Small intestine (tissue), 7 donors: ENCODE results near the gene SCLY. TPM values are rescaled to one million over a fixed set of nuclear protein-coding genes. Genes with fewer than 3 reads are reported as not detected.

Source experiments
- DNase-seq, 2 donors: peaks; one replicate each; pipeline versions ENCODE4 v3.0.0 to v3.0.0-alpha.2; 2013
- FAIRE-seq: peaks from 2 replicates; lab custom pipeline; 2012; peaks lifted over from hg19 to GRCh38; lab: Jason Lieb, UNC
- H3K27ac ChIP-seq, 3 donors: one replicate each; pipeline ENCODE4 v1.5.1; 2013; ENCODE audit warnings: low read length in 2 of 3, mild to moderate bottlenecking in 2 of 3, control low read depth in 1 of 3, inconsistent platforms in 1 of 3, low read depth in 1 of 3, moderate library complexity in 1 of 3
- H3K27me3 ChIP-seq, 3 donors: one replicate each; pipeline ENCODE4 v1.6.1; 2013; ENCODE audit warnings: low read length in 3 of 3, inconsistent platforms in 1 of 3; ENCODE audit not compliant: control insufficient read depth in 3 of 3, insufficient read depth in 3 of 3
- H3K36me3 ChIP-seq, 3 donors: one replicate each; pipeline ENCODE4 v1.6.1; 2013; ENCODE audit warnings: low read length in 3 of 3, inconsistent platforms in 1 of 3, low read depth in 1 of 3, mild to moderate bottlenecking in 1 of 3, moderate library complexity in 1 of 3; ENCODE audit not compliant: control insufficient read depth in 3 of 3, insufficient read depth in 2 of 3
- H3K4me1 ChIP-seq, 3 donors: one replicate each; pipeline ENCODE4 v1.6.1; 2013; ENCODE audit warnings: low read length in 2 of 3, inconsistent platforms in 1 of 3, low read depth in 1 of 3, mild to moderate bottlenecking in 1 of 3, moderate library complexity in 1 of 3; ENCODE audit not compliant: control insufficient read depth in 3 of 3, insufficient read depth in 2 of 3
- H3K4me3 ChIP-seq, 3 donors: one replicate each; pipeline ENCODE4 v1.5.1; 2013; ENCODE audit warnings: low read length in 3 of 3, control low read depth in 1 of 3, inconsistent platforms in 1 of 3, low read depth in 1 of 3, mild to moderate bottlenecking in 1 of 3, moderate library complexity in 1 of 3
- H3K9me3 ChIP-seq, 2 donors: one replicate each; pipeline ENCODE4 v1.6.1; 2013; ENCODE audit warnings: low read depth in 1 of 2, low read length in 1 of 2; ENCODE audit not compliant: control insufficient read depth in 2 of 2, insufficient read depth in 1 of 2
- WGBS, 3 donors: extraction: QIAGEN DNeasy Blood & Tissue Kit; methylation state at CpG; one replicate each; pipeline ENCODE4 v1.1.7; 2013; 5-methylcytosine and 5-hydroxymethylcytosine counted together
- polyA plus RNA-seq, 4 donors: library from polyadenylated mRNA; stranded (reverse) in 3 of 4; unstranded in 1 of 4; fragments of 200-250 nt in 3 of 4; fragments of 120-200 nt in 1 of 4; gene quantifications; one replicate each; pipeline versions ENCODE4 v1.2.1 to v1.2.3, GENCODE V29; 2013
- donor health status: healthy with polysubstance abuse.
- donor health status: control.
- donor health status: control.
- donor health status: Bipolar disorder and iron deficiency.
- donor health status: healthy.

Gene SCLY
- polyA plus RNA-seq, 4 donors = 12.7 to 28.8 (median 23.7) TPM

DNA sequence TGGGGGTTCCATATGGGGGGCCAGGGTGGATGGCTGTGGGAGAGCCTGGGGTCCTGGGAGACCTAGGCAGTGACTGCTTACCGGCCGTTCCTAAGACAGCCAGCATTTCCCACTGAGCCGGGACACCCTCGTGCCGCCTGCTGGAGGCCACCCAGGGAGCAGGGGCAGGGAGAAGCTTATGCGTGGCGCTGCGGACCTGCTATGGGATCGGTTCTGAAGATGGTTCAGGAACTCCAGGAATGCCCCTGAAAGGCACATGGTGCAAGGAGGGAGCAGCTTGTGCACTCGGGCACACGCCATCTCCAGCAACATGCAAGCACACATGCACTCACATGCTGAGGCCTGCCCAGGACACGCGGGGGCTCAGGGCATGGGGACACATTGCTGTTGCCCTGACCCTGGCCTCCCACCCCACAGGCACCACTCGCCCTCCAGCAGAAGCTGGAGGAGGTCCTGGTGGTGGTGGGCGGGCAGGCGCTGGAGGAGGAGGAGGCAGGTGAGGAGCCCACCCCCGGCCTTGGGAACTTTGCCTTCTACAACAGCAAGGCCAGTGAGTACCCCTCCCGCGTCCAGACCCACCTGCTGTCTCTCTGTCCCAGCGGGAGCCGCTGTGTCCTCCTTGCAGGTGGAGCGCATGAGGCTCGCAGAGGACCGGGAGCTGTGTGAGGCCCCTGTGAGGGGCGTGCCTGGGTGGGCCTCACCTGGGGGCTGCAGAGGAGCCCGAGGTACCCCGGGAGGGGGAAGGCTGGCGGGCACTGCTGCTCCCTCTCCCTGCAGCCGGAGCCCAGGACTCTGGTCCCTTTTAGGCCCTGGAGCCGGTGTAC lies 81.8 kb downstream of the SCLY start:
- Histone ChIP-seq H3K27me3 (no peaks in the 10 kb centered on the region), H3K9me3 (no peaks in the 10 kb centered on the region), H3K27ac (peak overlapping the region in 1 of 3 donors; percentile 9), H3K4me1 (peaks cover 0 to 15% (median 2%) of the 10 kb centered on the region in 3 donors), H3K36me3 (no peaks in the 10 kb centered on the region), H3K4me3 (no peak overlapping the region)
- WGBS, 3 donors = 59 to 80% (median 72%) methylated on average over 25 to 30 of the region's 30 CpGs
- DNase-seq = no peak
- FAIRE-seq = no peak

DNA sequence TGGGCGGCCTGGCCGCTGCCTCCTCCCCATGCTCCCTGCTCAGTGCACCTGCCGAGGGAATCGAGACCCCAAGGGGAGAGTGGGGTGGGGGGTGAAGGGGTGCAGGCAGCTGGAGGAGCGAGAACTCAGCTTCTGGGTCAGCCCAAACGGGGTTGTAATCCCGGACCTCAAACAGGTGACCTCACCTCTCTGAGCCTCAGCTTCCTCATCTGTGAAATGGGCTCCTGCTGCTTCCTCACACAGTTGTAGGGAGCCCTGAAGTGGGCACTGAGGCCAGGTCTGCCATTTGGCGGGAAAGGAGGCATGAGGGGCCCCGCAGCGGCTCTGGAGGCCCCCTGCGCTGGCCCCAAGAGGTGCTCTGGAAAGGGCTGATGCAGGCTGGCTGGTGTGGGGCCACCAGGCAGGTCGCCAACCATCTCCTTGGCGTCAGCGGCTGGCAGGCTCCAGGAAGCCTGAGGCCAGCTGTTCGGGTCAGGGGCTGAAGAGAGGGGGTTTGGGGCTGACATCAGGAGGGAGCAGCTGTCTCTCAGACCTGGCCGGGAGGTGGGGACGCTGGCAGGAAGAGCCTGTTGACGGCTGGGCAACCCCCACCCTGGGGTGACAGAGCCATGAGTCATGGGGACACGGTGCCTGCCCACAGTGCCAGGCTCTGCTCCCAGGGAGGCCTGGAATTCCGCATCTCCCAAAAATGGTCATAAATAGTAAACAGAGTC lies 82.6 kb downstream of the SCLY start:
- Histone ChIP-seq H3K27me3 (no peaks in the 10 kb centered on the region), H3K4me3 (no peak overlapping the region), H3K36me3 (no peaks in the 10 kb centered on the region), H3K4me1 (peaks cover 0 to 12% (median 2%) of the 10 kb centered on the region in 3 donors), H3K27ac (no peak overlapping the region), H3K9me3 (no peaks in the 10 kb centered on the region)
- DNase-seq = no peak
- FAIRE-seq = no peak
- WGBS, 3 donors = 59 to 75% (median 60%) methylated on average over 20 of the region's 20 CpGs

- no peak for DNase-seq
- FAIRE-seq = no peak
- Histone ChIP-seq H3K4me1 (peaks cover 0 to 9% (median 2%) of the 10 kb centered on the region in 3 donors), H3K27me3 (no peaks in the 10 kb centered on the region), H3K4me3 (no peak overlapping the region), H3K27ac (no peak overlapping the region), H3K36me3 (no peaks in the 10 kb centered on the region), H3K9me3 (no peaks in the 10 kb centered on the region)
- 69 to 93% (median 85%) methylated on average over 5 of the region's 5 CpGs for WGBS, 3 donors
Measured at GRCh38 chr2:238144262-238144661, 83.5 kb downstream of the SCLY start.

GRCh38 chr2:238145046-238145445 lies 84.2 kb downstream of the SCLY start:
- H3K36me3 ChIP-seq = no peaks in the 10 kb centered on the region
- H3K27me3 ChIP-seq = no peaks in the 10 kb centered on the region
- H3K4me3 ChIP-seq = no peak overlapping the region
- FAIRE-seq (no peak), DNase-seq (no peak)
- peaks cover 0 to 9% (median 2%) of the 10 kb centered on the region in 3 donors for H3K4me1 ChIP-seq
- no peaks in the 10 kb centered on the region for H3K9me3 ChIP-seq
- no peak overlapping the region for H3K27ac ChIP-seq
- 84 to 87% (median 86%) methylated on average over 12 of the region's 12 CpGs for WGBS, 3 donors

DNA sequence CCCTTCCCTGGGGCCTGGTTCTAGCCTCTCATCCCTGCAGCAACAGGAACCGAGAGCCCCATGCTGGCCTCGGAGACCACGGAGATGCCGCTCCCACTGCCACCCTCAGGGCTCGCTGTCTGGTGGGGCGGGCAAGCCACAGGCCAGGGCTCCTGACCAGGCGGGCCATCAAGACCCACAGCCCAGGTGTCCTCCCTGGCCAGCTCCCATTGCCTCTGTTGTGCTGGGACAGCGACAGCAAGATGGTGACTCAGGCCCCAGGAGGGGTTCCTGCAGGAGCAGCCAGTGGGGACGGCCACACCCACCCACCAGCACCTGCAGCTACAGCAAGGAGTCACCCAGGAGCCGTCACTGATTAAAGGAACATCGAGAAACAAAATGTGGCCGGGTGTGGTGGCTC lies 85.0 kb downstream of the SCLY start:
- DNase-seq (peak in 1 of 2 donors; percentile 20), FAIRE-seq (no peak)
- H3K36me3 ChIP-seq = no peaks in the 10 kb centered on the region

GRCh38 chr2:238146884-238147544 lies 86.2 kb downstream of the SCLY start:
- H3K9me3 ChIP-seq = no peaks in the 10 kb centered on the region
- WGBS, 3 donors = 75 to 88% (median 85%) methylated on average over 11 to 13 of the region's 13 CpGs

More for the DNA sequence above, 85.0 kb downstream of the SCLY start:
- Histone ChIP-seq H3K27ac (no peak overlapping the region), H3K27me3 (no peaks in the 10 kb centered on the region), H3K4me3 (no peak overlapping the region), H3K4me1 (peaks cover 0 to 9% (median 2%) of the 10 kb centered on the region in 3 donors), H3K9me3 (no peaks in the 10 kb centered on the region)
- 58 to 72% (median 59%) methylated on average over 12 of the region's 12 CpGs for WGBS, 3 donors

DNA sequence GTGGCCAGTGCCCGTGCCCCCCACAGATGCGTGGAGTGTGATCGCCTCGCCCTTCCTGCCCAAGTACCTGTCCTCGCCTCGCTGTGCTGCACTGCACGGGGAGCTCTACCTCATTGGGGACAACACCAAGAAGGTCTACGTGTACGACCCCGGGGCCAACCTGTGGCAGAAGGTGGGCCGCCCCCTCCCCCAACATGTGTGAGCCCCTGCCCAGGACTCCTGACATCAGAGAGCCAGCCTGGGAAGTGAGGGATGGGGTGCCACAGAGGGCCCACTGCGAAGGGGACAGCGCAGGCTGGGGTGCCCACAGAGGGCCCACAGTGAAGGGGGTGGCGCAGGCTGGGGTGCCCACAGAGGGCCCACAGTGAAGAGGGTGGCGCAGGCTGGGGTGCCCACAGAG lies 88.2 kb downstream of the SCLY start:
- Histone ChIP-seq H3K4me1 (no peaks in the 10 kb centered on the region), H3K9me3 (no peaks in the 10 kb centered on the region), H3K4me3 (no peak overlapping the region), H3K36me3 (no peaks in the 10 kb centered on the region), H3K27me3 (no peaks in the 10 kb centered on the region), H3K27ac (no peak overlapping the region)
- WGBS, 3 donors = 93 to 96% (median 94%) methylated on average over 15 of the region's 15 CpGs
- no peak for DNase-seq
- no peak for FAIRE-seq

More at GRCh38 chr2:238146884-238147544, 86.2 kb downstream of the SCLY start:
- Histone ChIP-seq H3K27me3 (no peaks in the 10 kb centered on the region), H3K27ac (no peak overlapping the region), H3K4me1 (peaks cover 0 to 2% (median 2%) of the 10 kb centered on the region in 3 donors), H3K36me3 (no peaks in the 10 kb centered on the region), H3K4me3 (no peak overlapping the region)
- no peak for DNase-seq
- no peak for FAIRE-seq
